Measurements from ENCODE around the gene ADAD2. TPM values are rescaled to one million over a fixed set of nuclear protein-coding genes. Genes with fewer than 3 reads are reported as not detected.
A peak's percentile ranks its signal among the peaks of the same experiment; 100 is the strongest.
"Not testable (repeated sequence)": the region's sequence is repeated elsewhere in the genome, so short reads cannot be mapped to it uniquely, and the experiment has no call there.

The ADAD2 gene
- total and polyA plus RNA-seq, 4 donors, result 0.20 to 1.3 (median 0.45) TPM

- H3K36me3 ChIP-seq (ENCODE audit: control insufficient read depth, insufficient read depth, low read length), result peaks cover 2% of the 10 kb centered on the region
- no peak overlapping the region for H3K4me3 ChIP-seq (ENCODE audit: low read depth, low read length)
- 70% methylated on average over 31 of the region's 34 CpGs for WGBS (ENCODE audit: insufficient coverage)
- no peaks in the 10 kb centered on the region for H3K9me3 ChIP-seq (ENCODE audit: control insufficient read depth, insufficient read depth, low read length)
- no peaks in the 10 kb centered on the region for H3K27me3 ChIP-seq (ENCODE audit: control insufficient read depth, insufficient read depth, low read length)
- H3K27ac ChIP-seq (ENCODE audit: low read depth, low read length), result no peak overlapping the region
- DNase-seq (ENCODE audit: low read depth in 4 of 6, low spot score in 6 of 6), result no peak
- H3K4me1 ChIP-seq (ENCODE audit: control insufficient read depth, insufficient read depth, low read length), result peaks cover 11% of the 10 kb centered on the region
Measured at GRCh38 chr16:84194470-84195200, 3.7 kb downstream of the ADAD2 start.

GRCh38 chr16:84195201-84196093, 4.5 kb downstream of the ADAD2 start:
- H3K27me3 ChIP-seq (ENCODE audit: control insufficient read depth, insufficient read depth, low read length), result no peaks in the 10 kb centered on the region
- WGBS (ENCODE audit: insufficient coverage), result 87% methylated on average over 31 of the region's 38 CpGs
- no peak for DNase-seq (ENCODE audit: low read depth in 4 of 6, low spot score in 6 of 6)
- H3K36me3 ChIP-seq (ENCODE audit: control insufficient read depth, insufficient read depth, low read length), result peaks cover 2% of the 10 kb centered on the region
- no peak overlapping the region for H3K4me3 ChIP-seq (ENCODE audit: low read depth, low read length)
- H3K4me1 ChIP-seq (ENCODE audit: control insufficient read depth, insufficient read depth, low read length), result peaks cover 11% of the 10 kb centered on the region
- H3K27ac ChIP-seq (ENCODE audit: low read depth, low read length), result no peak overlapping the region
- no peaks in the 10 kb centered on the region for H3K9me3 ChIP-seq (ENCODE audit: control insufficient read depth, insufficient read depth, low read length)

GRCh38 chr16:84196101-84196500, 5.1 kb downstream of the ADAD2 start:
- Histone ChIP-seq H3K4me3 (ENCODE audit: low read depth, low read length) (no peak overlapping the region), H3K27ac (ENCODE audit: low read depth, low read length) (no peak overlapping the region), H3K27me3 (ENCODE audit: control insufficient read depth, insufficient read depth, low read length) (no peaks in the 10 kb centered on the region), H3K36me3 (ENCODE audit: control insufficient read depth, insufficient read depth, low read length) (peaks cover 2% of the 10 kb centered on the region), H3K9me3 (ENCODE audit: control insufficient read depth, insufficient read depth, low read length) (no peaks in the 10 kb centered on the region), H3K4me1 (ENCODE audit: control insufficient read depth, insufficient read depth, low read length) (peaks cover 11% of the 10 kb centered on the region)
- no peak for DNase-seq (ENCODE audit: low read depth in 4 of 6, low spot score in 6 of 6)
- 92% methylated on average over 10 of the region's 16 CpGs for WGBS (ENCODE audit: insufficient coverage)

GRCh38 chr16:84196727-84197394, 5.9 kb downstream of the ADAD2 start:
- H3K36me3 ChIP-seq (ENCODE audit: control insufficient read depth, insufficient read depth, low read length), result peaks cover 2% of the 10 kb centered on the region
- peaks cover 11% of the 10 kb centered on the region for H3K4me1 ChIP-seq (ENCODE audit: control insufficient read depth, insufficient read depth, low read length)
- no peak overlapping the region for H3K27ac ChIP-seq (ENCODE audit: low read depth, low read length)
- H3K27me3 ChIP-seq (ENCODE audit: control insufficient read depth, insufficient read depth, low read length), result no peaks in the 10 kb centered on the region
- H3K4me3 ChIP-seq (ENCODE audit: low read depth, low read length), result no peak overlapping the region
- DNase-seq (ENCODE audit: low read depth in 4 of 6, low spot score in 6 of 6), result no peak
- no peaks in the 10 kb centered on the region for H3K9me3 ChIP-seq (ENCODE audit: control insufficient read depth, insufficient read depth, low read length)
- WGBS (ENCODE audit: insufficient coverage), result 65% methylated on average over 15 of the region's 16 CpGs

GRCh38 chr16:84197466-84198128, 6.6 kb downstream of the ADAD2 start:
- WGBS (ENCODE audit: insufficient coverage), result 91% methylated on average over 12 of the region's 14 CpGs
- Histone ChIP-seq H3K27me3 (ENCODE audit: control insufficient read depth, insufficient read depth, low read length) (no peaks in the 10 kb centered on the region), H3K9me3 (ENCODE audit: control insufficient read depth, insufficient read depth, low read length) (no peaks in the 10 kb centered on the region), H3K4me1 (ENCODE audit: control insufficient read depth, insufficient read depth, low read length) (peaks cover 11% of the 10 kb centered on the region), H3K4me3 (ENCODE audit: low read depth, low read length) (no peak overlapping the region), H3K27ac (ENCODE audit: low read depth, low read length) (no peak overlapping the region), H3K36me3 (ENCODE audit: control insufficient read depth, insufficient read depth, low read length) (peaks cover 2% of the 10 kb centered on the region)
- DNase-seq (ENCODE audit: low read depth in 4 of 6, low spot score in 6 of 6), result no peak

- Histone ChIP-seq H3K36me3 (ENCODE audit: control insufficient read depth, insufficient read depth, low read length) (peaks cover 2% of the 10 kb centered on the region), H3K27ac (ENCODE audit: low read depth, low read length) (no peak overlapping the region), H3K27me3 (ENCODE audit: control insufficient read depth, insufficient read depth, low read length) (no peaks in the 10 kb centered on the region), H3K4me1 (ENCODE audit: control insufficient read depth, insufficient read depth, low read length) (peaks cover 11% of the 10 kb centered on the region), H3K9me3 (ENCODE audit: control insufficient read depth, insufficient read depth, low read length) (no peaks in the 10 kb centered on the region), H3K4me3 (ENCODE audit: low read depth, low read length) (no peak overlapping the region)
- no peak for DNase-seq (ENCODE audit: low read depth in 4 of 6, low spot score in 6 of 6)
- WGBS (ENCODE audit: insufficient coverage), result 84% methylated on average over 5 of the region's 10 CpGs
Measured at GRCh38 chr16:84198401-84198800, 7.4 kb downstream of the ADAD2 start.

GRCh38 chr16:84199097-84199496, 8.1 kb downstream of the ADAD2 start:
- no peak overlapping the region for H3K27ac ChIP-seq (ENCODE audit: low read depth, low read length)
- H3K27me3 ChIP-seq (ENCODE audit: control insufficient read depth, insufficient read depth, low read length), result no peaks in the 10 kb centered on the region
- H3K4me1 ChIP-seq (ENCODE audit: control insufficient read depth, insufficient read depth, low read length), result peaks cover 10% of the 10 kb centered on the region
- H3K36me3 ChIP-seq (ENCODE audit: control insufficient read depth, insufficient read depth, low read length), result peaks cover 2% of the 10 kb centered on the region
- no peaks in the 10 kb centered on the region for H3K9me3 ChIP-seq (ENCODE audit: control insufficient read depth, insufficient read depth, low read length)
- 46% methylated on average over 8 of the region's 13 CpGs for WGBS (ENCODE audit: insufficient coverage)
- H3K4me3 ChIP-seq (ENCODE audit: low read depth, low read length), result no peak overlapping the region
- no peak for DNase-seq (ENCODE audit: low read depth in 4 of 6, low spot score in 6 of 6)

GRCh38 chr16:84199861-84200260, 8.9 kb downstream of the ADAD2 start:
- DNase-seq (ENCODE audit: low read depth in 4 of 6, low spot score in 6 of 6), result peak in 1 of 6 donors; percentile 55
- WGBS (ENCODE audit: insufficient coverage), result 50% methylated on average over 3 of the region's 10 CpGs
- Histone ChIP-seq H3K27ac (ENCODE audit: low read depth, low read length) (no peak overlapping the region), H3K4me3 (ENCODE audit: low read depth, low read length) (no peak overlapping the region), H3K27me3 (ENCODE audit: control insufficient read depth, insufficient read depth, low read length) (no peaks in the 10 kb centered on the region), H3K4me1 (ENCODE audit: control insufficient read depth, insufficient read depth, low read length) (peaks cover 2% of the 10 kb centered on the region), H3K36me3 (ENCODE audit: control insufficient read depth, insufficient read depth, low read length) (peaks cover 2% of the 10 kb centered on the region), H3K9me3 (ENCODE audit: control insufficient read depth, insufficient read depth, low read length) (no peaks in the 10 kb centered on the region)

GRCh38 chr16:84204551-84204950, 13.6 kb downstream of the ADAD2 start:
- not testable (repeated sequence) for H3K27ac ChIP-seq (ENCODE audit: low read depth, low read length); H3K4me3 ChIP-seq (ENCODE audit: low read depth, low read length); H3K9me3 ChIP-seq (ENCODE audit: control insufficient read depth, insufficient read depth, low read length); H3K36me3 ChIP-seq (ENCODE audit: control insufficient read depth, insufficient read depth, low read length); DNase-seq (ENCODE audit: low read depth in 4 of 6, low spot score in 6 of 6); H3K4me1 ChIP-seq (ENCODE audit: control insufficient read depth, insufficient read depth, low read length); H3K27me3 ChIP-seq (ENCODE audit: control insufficient read depth, insufficient read depth, low read length)
- 88% methylated on average over 26 of the region's 26 CpGs for WGBS (ENCODE audit: insufficient coverage)
